ENCODE results near the gene ZC3H10.
"Not testable (repeated sequence)": the region's sequence is repeated elsewhere in the genome, so short reads cannot be mapped to it uniquely, and the experiment has no call there.

The ZC3H10 gene

GRCh38 chr12:56117778-56118687 is at the start of gene ZC3H10:
Gene ZC3H10 (plus strand): TSS chr12:56118266. CDS start chr12:56120563, 2,297 bp downstream.
- DNase-seq (ENCODE audit: low read depth): peak; percentile 95

GRCh38 chr12:56071648-56072047 is 46.4 kb upstream of the ZC3H10 start:
- peak; percentile 29 for DNase-seq (ENCODE audit: low read depth)

- no peak for DNase-seq (ENCODE audit: low read depth)
These were observed 43.7 kb upstream of the ZC3H10 start for GRCh38 chr12:56074396-56074795.

GRCh38 chr12:56077966-56078365 is 40.1 kb upstream of the ZC3H10 start:
- DNase-seq (ENCODE audit: low read depth): not testable (repeated sequence)

GRCh38 chr12:56078427-56078826 is 39.6 kb upstream of the ZC3H10 start:
- DNase-seq (ENCODE audit: low read depth): no peak

GRCh38 chr12:56078931-56079722 is 38.9 kb upstream of the ZC3H10 start:
- DNase-seq (ENCODE audit: low read depth): peak; percentile 33

- no peak for DNase-seq (ENCODE audit: low read depth)
These were observed 38.1 kb upstream of the ZC3H10 start, which contains the start of gene ERBB3 for GRCh38 chr12:56079723-56080555. Gene ERBB3 (plus strand): TSS chr12:56080165. CDS start chr12:56080301, 136 bp downstream.

GRCh38 chr12:56080556-56081138 is 37.4 kb upstream of the ZC3H10 start:
- DNase-seq (ENCODE audit: low read depth): no peak

GRCh38 chr12:56081393-56082347 is 36.4 kb upstream of the ZC3H10 start:
- DNase-seq (ENCODE audit: low read depth): no peak

- DNase-seq (ENCODE audit: low read depth): no peak
These were observed 35.7 kb upstream of the ZC3H10 start for GRCh38 chr12:56082382-56082781.

GRCh38 chr12:56082967-56083366 is 35.1 kb upstream of the ZC3H10 start:
- DNase-seq (ENCODE audit: low read depth): no peak

GRCh38 chr12:56084958-56085543 is 33.0 kb upstream of the ZC3H10 start:
- DNase-seq (ENCODE audit: low read depth): no peak

GRCh38 chr12:56086096-56086495 is 32.0 kb upstream of the ZC3H10 start:
- DNase-seq (ENCODE audit: low read depth): no peak

GRCh38 chr12:56086608-56087007 is 31.5 kb upstream of the ZC3H10 start:
- DNase-seq (ENCODE audit: low read depth): no peak

GRCh38 chr12:56087220-56087619 is 30.8 kb upstream of the ZC3H10 start:
- no peak for DNase-seq (ENCODE audit: low read depth)

- no peak for DNase-seq (ENCODE audit: low read depth)
These were observed 20.3 kb upstream of the ZC3H10 start for GRCh38 chr12:56097738-56098137.

- DNase-seq (ENCODE audit: low read depth): no peak
These were observed 19.5 kb upstream of the ZC3H10 start for GRCh38 chr12:56098592-56098991.

- DNase-seq (ENCODE audit: low read depth): no peak
These were observed 18.3 kb upstream of the ZC3H10 start for GRCh38 chr12:56099787-56100186.

- DNase-seq (ENCODE audit: low read depth): no peak
These were observed 17.0 kb upstream of the ZC3H10 start for GRCh38 chr12:56101045-56101444.

GRCh38 chr12:56102683-56103065 is 15.4 kb upstream of the ZC3H10 start:
- no peak for DNase-seq (ENCODE audit: low read depth)

All from GM04503 (cell line).